GM19025 (cell line): ENCODE data around the gene CDKN2AIP.
"Not testable (repeated sequence)": the region's sequence is repeated elsewhere in the genome, so short reads cannot be mapped to it uniquely, and the experiment has no call there.

ENCODE experiments used
- ATAC-seq: cut with Tn5 transposase; IDR thresholded peaks from one replicate; pipeline ENCODE4 v1.9.1; 2021; ENCODE audit warnings: mild to moderate bottlenecking, low read depth, moderate library complexity; ENCODE audit not compliant: unreplicated experiment

CDKN2AIP gene

DNA sequence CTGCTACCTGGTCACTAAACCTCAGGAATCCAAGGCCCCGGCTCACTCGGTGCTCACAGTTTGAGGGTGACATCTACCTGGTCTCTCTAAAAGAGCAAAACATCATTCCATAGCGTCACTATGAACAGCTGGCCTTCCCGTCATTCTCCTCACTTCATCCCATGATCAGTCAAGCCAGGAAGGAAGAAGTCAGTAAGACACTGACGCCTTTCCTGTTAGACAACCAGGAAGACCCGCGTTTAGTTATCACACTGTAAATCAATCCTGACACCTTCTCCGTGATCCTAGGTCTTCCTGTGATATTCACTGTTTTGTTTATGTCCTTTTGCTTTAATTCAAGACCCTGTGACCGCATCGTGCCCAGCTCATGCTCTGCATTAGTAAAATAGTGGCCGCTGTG, 31.6 kb upstream of the CDKN2AIP start:
- no peak for ATAC-seq

DNA sequence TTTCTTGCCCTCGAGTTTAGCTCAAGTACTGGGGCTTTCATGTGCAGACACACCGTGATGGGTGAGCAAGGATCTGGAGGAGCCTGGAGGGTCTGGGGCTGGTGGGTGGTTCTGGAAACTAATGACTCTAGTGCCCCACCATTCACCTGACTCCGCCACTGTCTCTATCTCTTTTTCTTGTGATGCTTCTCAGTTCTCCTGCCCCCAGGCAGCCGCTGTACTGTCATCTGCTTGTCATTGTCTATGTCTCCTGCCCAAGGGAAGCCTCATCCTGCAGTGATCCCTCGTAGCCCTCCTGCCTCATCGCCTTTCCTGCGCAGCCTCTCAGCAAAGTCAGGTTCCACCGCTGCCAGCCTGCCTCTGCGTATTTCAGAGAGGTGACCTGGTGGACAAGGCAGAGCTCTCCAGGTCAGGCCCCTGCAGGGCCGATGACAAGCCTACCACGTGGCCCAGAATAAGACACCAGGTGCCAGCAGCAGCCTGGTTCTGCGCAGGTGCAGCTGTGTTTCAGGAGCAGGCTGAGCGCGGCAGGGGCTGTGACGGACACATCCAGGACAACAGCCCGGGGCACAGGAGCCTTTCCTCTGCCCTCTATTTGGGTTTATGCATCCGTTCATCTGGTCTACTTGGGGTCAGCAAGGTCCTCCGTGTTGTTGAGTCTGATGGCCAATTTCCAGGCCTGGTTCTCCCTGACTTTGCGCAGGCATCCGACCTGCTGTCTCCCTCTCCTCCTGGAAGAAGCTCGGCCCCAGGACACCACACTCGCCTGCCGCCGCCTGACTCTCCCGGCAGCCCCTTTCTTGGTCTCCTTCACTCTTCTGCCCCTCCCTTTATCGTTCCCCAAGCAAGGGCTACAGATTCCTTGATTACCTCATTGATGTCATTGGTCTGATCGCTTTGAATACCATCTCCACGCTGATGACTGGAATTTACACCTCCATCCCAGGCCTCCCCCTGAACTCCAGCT, 30.9 kb upstream of the CDKN2AIP start:
- no peak for ATAC-seq

DNA sequence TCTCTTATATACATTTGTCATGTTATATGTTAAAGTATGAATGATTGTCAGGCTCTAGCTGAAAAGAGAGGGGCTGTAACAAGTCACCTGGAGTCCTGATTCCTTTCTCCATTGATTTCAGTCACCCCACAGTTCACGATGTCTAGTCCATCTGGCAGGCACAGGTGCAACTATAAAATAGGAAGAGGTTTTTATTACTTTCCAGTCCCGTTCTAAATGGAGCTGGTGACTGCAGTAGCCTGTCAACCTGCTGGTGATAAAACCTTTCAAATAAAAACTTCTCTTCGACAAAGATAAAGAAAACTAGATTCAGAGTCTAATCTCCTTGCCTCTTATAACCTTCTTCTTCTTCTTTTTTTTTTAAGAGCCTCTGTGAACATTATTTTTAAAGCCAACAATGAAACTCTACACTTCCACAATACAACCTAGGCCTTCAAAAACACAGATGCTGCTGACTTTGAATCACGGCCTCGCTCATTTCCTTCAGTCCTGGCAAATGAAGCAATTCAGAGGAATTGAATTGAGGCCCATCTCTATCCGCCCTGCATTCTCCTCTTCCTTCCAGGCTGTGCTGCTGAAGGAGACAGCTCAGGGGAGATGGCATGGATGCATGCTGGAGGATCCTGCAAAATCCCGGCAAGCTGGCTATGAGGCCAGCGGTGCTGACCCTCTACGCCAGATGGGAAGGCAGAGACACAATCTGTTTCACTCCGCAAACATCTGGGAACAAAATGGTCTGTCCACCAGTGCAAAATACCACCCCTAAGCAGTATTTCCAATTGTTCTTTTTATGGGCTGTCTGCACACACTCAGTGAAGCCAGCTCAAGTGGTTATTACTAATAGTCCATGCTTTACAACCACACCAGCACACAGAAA, 27.3 kb upstream of the CDKN2AIP start:
- no peak for ATAC-seq

DNA sequence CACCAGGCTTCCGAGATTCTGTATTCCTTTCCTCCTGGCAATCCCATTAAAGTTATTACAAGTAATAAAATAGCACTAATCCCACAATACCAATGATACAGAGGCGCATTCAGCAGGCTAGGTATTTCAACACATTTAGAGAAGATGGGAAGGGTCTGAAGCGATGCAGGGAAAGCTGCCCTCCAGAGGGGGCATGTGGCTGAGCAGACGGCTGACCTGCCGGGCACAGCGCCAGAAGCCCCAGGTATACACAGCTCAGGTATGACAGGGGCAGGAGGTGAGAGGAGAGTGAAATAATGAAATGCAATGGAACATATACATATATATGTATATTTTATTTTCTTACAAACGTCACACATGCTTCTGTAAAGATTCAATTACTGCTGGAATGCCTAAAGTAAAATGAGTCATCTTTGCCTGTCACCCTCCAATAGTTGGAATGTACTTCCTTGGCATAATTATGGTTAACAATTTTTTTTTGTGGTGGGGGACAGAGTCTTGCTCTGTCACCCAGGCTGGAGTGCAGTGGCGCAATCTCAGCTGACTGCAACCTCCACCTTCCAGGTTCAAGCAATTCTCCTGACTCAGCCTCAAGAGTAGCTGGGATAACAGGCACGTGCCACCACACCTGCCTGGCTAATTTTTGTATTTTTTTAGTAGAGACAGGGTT, 21.3 kb upstream of the CDKN2AIP start:
- ATAC-seq: no peak

DNA sequence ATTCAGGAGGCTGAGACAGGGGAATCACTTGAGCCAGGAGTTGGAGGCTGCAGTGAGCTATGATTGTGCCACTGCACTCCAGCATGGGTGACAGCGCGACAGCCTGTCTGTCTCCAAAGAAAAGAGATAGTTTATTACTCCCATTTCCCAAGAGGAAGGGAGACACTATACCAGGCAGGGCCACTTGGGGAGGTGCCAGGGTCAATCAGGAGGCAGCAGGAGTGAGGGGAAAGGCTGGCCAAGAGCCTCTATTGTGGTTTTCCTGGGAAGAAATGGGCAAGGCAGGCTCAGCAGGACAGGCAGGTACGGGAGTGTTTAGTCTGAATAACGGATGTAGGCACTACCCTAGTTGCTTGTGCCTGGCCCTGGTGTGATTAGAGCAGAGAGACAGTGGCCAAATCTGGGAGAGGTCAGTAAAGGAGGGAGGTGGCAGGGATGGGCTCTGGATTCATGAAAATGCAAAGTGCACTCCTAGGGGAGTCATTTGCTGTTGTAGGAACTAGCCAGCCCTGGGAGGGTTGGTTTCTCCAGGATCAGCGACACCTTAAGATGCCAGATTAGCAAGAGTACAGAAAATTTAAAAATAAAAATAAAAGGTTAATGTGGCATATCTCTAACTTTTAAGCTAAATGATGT, 20.2 kb upstream of the CDKN2AIP start:
- no peak for ATAC-seq

DNA sequence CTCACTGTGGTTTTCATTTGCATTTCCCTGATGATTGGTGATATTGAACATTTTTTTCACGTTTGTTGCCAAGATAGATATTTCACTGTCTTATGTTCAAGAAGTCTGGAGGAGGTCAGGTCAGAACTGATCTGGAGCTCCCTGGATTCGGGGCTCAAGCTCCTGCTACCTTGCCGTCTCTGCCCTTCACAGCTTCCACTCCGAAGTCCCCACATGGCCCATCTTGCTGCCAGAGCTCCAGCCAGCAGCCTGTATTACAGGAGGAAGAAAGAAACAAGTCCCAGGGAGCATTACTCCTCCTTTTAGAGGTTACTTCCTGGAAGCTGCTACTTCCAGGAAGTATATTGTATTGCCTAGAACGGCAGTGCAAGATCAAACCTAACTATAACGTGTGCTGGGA, 17.9 kb upstream of the CDKN2AIP start:
- ATAC-seq: no peak

DNA sequence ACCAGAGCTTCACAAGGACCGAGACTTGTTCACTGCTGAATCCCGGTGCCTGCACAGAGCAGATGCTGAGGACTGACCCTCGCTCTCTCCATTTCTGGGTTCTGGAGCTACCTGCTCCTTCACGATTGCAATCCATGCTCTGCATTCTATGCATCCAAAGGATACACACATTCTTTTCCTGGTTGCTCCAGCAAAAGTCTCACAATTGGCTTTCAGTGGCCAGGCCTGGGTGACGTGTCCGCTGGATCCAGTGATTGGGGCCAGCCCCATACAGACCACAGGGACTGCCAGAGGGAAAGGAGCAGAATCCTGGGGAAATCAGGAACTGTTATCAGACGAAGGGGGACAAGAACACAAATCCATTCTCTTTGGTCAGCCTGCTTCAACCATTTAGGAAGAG, 14.9 kb upstream of the CDKN2AIP start:
- ATAC-seq: no peak

DNA sequence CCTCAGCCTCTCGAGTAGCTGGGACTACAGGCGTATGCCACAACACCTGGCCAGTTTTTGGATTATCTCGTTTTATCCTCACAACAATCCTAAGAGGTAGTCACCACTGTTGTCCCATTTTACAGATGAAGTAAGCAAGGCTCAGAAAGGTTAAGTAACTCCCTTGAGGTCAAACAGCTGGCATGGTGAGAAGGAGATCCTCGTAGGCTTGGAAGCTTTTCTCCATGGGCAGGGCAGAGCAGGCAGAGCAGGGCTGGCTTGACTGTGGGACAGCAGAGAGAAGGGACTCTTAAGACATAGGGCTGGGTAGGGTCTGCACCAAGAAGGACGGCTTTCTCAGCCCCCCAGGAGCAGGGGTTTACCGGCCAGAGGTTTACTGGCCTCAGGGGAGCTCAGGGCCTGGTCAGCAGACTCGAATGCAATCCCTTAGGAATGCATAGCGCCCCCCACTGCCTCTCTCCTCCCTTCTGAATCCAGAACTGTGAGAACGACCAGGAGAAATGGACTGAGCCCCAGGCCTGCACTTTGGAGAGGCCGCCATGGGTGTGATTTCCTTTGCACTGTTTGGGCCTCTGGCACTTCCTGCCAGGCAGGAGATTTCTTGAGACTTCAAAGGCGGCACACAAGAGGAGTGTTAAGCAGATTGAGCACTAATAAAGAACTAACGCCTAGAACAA, 14.0 kb upstream of the CDKN2AIP start:
- no peak for ATAC-seq

DNA sequence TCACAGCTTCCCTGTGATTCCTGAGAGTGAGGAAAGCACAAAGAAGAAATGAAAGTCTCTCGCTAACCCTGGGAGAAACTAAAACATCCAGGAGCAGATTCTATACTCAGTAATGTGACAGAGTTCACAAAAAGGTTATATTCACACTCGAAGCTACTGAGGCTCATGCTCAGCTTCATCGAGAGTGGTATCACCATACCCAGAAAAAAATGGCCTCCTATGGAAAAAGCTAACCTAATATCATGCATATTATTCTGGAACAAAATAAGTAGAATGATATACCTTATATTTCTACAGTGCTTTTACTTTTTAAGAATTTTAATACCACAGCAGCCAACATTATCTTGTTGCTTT, 13.5 kb upstream of the CDKN2AIP start:
- ATAC-seq: no peak

DNA sequence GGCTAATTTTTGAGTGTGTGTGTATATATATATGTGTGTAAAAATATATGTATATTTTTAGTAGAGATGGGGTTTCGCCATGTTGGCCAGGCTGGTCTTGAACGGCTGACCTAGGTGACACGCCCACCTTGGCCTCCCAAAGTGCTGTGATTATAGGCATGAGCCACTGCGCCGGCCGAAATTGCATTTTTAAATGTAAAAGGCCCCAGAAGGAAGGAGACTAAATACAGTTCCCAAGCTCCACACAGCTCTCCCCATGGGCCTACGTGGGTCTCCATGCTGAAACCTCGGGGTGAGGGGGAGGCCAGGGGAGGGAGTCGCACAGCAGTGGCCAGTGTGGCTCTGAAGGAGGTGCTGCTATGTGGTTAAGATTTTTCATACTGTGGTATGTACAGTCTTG, 12.8 kb upstream of the CDKN2AIP start:
- ATAC-seq: no peak

DNA sequence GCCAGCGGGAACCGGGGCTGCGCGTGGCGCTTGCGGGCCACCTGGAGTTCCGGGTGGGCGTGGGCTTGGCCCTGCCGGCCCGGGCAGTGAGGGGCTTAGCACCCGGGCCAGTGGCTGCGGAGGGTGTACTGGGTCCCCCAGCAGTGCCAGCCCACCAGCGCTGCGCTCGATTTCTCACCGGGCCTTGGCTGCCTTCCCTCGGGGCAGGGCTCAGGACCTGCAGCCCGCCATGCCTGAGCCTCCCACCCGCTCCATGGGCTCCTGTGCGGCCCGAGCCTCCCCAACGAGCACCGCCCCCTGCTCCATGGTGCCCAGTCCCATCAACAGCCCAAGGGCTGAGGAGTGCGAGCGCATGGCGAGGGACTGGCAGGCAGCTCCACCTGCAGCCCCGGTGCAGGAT, 11.3 kb upstream of the CDKN2AIP start:
- ATAC-seq: not testable (repeated sequence)

DNA sequence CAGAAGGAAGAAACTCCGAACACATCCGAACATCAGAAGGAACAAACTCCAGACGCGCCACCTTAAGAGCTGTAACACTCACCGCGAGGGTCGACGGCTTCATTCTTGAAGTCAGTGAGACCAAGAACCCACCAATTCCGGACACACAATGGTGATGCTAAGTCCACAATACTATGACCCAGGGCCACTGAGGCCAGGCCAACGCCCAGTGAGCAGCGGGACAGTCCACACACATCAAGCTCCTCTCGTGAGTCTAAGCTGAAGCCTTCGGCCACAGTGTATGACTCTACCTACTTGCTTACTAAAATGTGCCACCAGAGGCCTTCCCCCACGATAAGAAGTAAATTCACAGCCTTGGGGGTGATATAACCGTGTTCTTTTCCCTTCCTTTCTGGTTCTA, 10.2 kb upstream of the CDKN2AIP start:
- no peak for ATAC-seq

DNA sequence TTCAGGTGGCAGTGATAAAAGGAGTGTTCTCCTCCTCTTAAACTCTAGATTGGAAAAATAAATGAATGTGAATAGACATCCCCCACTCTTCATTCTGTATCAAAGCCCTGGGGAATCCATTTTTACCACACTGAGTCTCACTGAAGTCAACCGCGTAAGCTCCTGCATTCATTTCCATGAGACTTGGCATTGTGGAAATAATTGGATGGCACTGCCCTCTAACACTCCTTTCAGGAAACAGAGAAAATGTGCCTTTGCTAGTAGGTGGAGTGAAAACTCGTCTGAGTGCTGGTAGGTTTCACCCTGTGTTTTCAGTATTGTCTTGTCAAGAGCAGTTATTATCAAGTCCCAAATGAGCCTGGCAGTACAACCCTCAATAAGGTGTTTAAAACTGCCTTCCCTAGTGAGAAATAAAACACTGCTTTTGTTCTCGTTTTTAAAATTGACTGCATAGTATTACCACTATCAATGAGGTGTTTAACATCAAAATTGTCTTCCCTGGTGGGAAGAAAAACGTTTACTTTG, 9.7 kb upstream of the CDKN2AIP start:
- no peak for ATAC-seq

DNA sequence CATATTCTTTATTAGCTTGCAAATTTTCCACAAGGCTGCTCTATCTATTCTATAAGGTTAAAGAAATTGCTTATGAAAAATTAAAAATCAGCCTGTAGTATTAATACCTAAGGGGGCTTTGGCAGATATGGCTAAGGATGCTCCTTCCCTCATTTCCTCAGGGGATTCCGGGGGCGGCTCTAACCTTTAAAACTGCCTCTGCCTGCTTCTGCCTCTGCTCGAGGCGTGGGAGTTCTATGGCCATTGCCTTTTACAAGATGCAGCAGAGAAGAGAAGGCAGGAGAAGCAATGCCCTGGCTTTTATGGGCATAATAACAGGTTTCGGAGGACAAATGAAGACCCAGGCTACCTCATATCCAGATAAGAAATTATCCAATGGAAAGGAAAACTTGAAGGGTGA, 8.6 kb upstream of the CDKN2AIP start:
- ATAC-seq: no peak

DNA sequence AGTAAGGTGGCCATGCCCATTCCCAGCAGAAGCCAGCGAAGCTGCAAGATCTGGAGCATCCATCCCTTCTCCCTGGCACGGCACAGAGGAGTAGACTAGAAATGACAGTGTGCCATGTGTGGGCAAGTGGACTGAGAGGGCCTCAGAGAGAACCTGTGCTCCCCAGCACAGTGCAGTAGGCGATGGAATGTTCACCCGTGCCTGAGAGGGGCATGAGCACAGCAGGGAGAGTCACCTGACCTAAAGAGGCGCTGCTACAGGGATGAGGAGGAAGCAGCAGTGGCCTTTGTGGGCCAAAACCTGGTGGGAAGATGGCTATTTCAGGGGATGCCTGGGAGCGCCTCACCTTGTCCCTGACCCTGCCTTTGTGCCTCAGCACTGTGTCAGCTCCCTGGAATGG, 8.0 kb upstream of the CDKN2AIP start:
- ATAC-seq: no peak

DNA sequence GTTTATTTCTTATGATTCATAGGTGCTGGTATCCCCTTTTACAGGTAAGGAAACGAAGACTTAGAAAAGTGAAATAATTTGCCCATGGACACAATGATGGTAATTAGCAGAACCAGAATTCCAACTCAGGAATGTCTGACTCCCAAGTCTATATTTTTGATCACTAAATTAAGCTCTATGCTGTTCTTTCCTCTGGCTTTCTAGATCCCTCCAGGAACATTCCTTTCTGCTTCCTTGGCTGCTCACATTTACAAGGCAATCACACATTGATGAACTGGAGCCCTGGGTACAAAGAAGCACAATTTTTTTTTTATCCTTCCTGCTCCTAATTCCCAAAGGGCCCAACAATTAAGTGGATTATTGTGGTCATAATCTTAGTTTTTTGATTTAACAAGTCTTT, 7.0 kb upstream of the CDKN2AIP start:
- ATAC-seq: no peak

DNA sequence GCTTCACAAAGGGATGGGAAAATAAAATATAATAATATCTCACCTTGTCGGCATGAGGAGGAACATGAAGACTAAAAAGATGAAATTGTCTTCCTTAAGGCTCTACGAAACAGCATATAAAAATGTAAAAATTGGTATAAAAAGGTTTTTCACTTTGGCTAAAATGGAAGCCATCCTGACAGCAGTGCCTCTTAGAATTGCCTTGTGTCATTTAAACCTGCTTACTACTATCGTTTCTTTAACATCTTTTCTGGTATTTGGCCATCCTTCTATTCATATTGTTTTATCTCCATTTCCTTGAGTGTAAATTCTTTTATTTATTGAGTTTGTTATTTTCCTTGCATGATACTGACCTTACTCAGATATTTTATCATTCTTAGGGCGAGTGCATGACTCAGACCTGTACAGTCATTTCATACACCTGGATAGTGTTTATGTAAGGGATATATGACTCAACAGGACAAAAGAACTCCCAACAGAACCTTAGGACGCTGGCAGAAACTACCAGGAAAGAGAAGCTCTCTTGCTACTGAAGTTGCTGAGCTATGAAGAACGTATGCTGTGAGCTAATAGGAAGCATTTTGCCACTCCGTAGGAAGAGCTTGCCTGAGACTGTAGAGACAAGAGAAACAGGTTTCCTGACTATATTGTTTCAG, 5.8 kb upstream of the CDKN2AIP start:
- ATAC-seq: no peak

DNA sequence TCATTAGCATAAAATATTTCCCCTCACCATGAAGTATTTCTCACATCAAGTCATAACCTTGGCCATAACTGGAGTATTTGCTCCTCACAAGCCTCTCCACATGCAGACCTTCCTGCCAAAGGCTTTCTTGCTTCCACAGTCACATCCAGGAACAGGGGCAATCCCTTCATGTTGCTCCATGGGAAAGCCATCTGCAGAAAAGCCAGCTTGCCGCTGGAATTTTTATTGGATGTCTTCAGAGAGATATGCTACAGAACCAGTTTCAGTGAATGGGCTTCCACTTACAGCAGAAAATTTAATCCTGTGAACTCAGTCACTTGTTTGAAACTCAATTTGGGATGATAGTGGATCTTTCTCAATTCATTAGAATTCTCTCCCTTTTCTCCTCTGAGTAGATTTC, 3.2 kb upstream of the CDKN2AIP start:
- no peak for ATAC-seq

DNA sequence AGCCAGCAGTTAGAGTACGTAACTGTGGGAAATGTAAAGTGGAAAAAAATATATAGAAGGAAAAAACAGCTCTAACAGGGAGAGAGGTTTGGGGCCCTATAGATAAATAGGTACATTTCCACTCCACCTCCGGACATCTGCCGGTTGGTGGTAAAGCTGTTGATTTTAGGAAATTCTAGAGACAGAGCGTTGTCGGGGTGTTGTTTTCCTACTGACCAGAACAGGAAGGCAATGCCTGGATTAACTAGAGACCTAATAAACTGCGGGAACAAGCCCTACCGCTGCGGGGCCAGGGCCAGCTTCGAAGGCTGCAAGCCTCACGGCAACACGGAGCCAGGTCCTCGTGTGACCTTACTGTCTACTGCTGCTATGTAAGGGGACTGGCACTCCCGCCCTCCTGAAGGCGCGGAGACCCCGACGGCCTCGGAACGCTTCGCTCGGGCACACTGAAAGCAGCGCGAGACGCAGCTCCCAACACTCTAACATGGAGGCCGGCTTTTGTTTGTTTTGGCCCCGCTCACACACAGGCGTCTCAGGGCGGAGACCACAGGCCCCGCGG, 702 bp upstream of the CDKN2AIP start:
- no peak for ATAC-seq
